CD4-positive, alpha-beta T cell (primary cell): Measurements from ENCODE around the gene MCC. TPM values are rescaled to one million over a fixed set of nuclear protein-coding genes. Genes with fewer than 3 reads are reported as not detected.

ENCODE experiments used
- ATAC-seq: fragments of 200-7000 bp; cut with Tn5 transposase; one replicate; pipeline ENCODE4 v1.10.0; 2022; ENCODE audit warnings: mild to moderate bottlenecking; ENCODE audit not compliant: poor library complexity
- CTCF ChIA-PET: fragments of 350-600 bp; sonication (Branson Sonifier 250); formaldehyde crosslinking; loops from one replicate; lab custom pipeline; 2021; ENCODE audit warnings: antibody characterized with exemption, inconsistent platforms; lab: Charles Lee
- POLR2A ChIA-PET: fragments of 350-600 bp; sonication (Branson Sonifier 250); formaldehyde crosslinking; loops from one replicate; lab custom pipeline; 2021; ENCODE audit warnings: antibody characterized with exemption, inconsistent platforms; lab: Charles Lee
- DNase-seq, 14 experiments: peaks; one replicate each; pipeline ENCODE4 v3.0.0-alpha.2; 2013 to 2020; ENCODE audit warnings: mixed read lengths in 2 of 14
- H3K27ac ChIP-seq, 2 donors: one replicate each; pipeline versions ENCODE4 v1.5.1 to v1.7.0; 2013; ENCODE audit warnings: low read length in 2 of 2, low read depth in 1 of 2, mild to moderate bottlenecking in 1 of 2
- H3K27me3 ChIP-seq, 2 experiments: 1 replicate in 1 of 2; 2 replicates in 1 of 2; pipeline versions ENCODE4 v1.6.1 to v1.7.0; 2013; ENCODE audit warnings: low read length in 2 of 2, control low read depth in 1 of 2, mild to moderate bottlenecking in 1 of 2, moderate library complexity in 1 of 2; ENCODE audit not compliant: insufficient read depth in 2 of 2, control insufficient read depth in 1 of 2
- H3K36me3 ChIP-seq: one replicate; pipeline ENCODE4 v1.6.1; 2013; ENCODE audit warnings: low read length, control low read depth; ENCODE audit not compliant: insufficient read depth
- H3K4me1 ChIP-seq: one replicate; pipeline ENCODE4 v1.6.1; 2013; ENCODE audit warnings: low read length, control low read depth; ENCODE audit not compliant: insufficient read depth
- H3K4me3 ChIP-seq: one replicate; pipeline ENCODE4 v1.5.1; 2013; ENCODE audit warnings: mild to moderate bottlenecking, low read length, moderate library complexity
- H3K9me3 ChIP-seq, 2 experiments: 1 replicate in 1 of 2; 2 replicates in 1 of 2; pipeline versions ENCODE4 v1.6.1 to v1.7.0; 2013; ENCODE audit warnings: low read length in 2 of 2, mild to moderate bottlenecking in 2 of 2, control low read depth in 1 of 2, moderate library complexity in 1 of 2; ENCODE audit not compliant: control insufficient read depth in 1 of 2, insufficient read depth in 1 of 2
- H3K27ac Mint-ChIP-seq: one replicate; pipeline ENCODE4 v1.8.0; 2020; ENCODE audit warnings: mixed read lengths
- H3K27me3 Mint-ChIP-seq: one replicate; pipeline ENCODE4 v1.8.0; 2021; ENCODE audit warnings: mixed read lengths
- H3K36me3 Mint-ChIP-seq: one replicate; pipeline ENCODE4 v1.8.0; 2021; ENCODE audit warnings: low read depth, mixed read lengths
- H3K4me1 Mint-ChIP-seq: one replicate; pipeline ENCODE4 v1.8.0; 2021; ENCODE audit warnings: low read depth, mixed read lengths
- H3K4me3 Mint-ChIP-seq: one replicate; pipeline ENCODE4 v1.8.0; 2020; ENCODE audit warnings: mild to moderate bottlenecking, mixed read lengths
- H3K9me3 Mint-ChIP-seq: one replicate; pipeline ENCODE4 v1.8.0; 2020; ENCODE audit warnings: mixed read lengths
- CTCF ChIP-seq: fragments of 200-600 bp; IDR thresholded peaks from one replicate; pipeline ENCODE4 v1.8.0; 2022; ENCODE audit warnings: antibody characterized with exemption, mild to moderate bottlenecking
- intact Hi-C, 2 experiments: fragments of 100-400 bp; cut with DNase I in 1 of 2; cut with micrococcal nuclease in 1 of 2; formaldehyde crosslinking; loops; one replicate each; pipeline versions ENCODE4 v1.15.1 to v1.9.0; 2023 to 2025; cut with DNase I, micrococcal nuclease
- polyA plus RNA-seq, 2 donors: library from polyadenylated mRNA; unstranded; fragments of 120-200 nt; gene quantifications; one replicate each; pipeline ENCODE4 v1.2.1, GENCODE V29; 2013
- total RNA-seq, 174 experiments: library from RNA in 2 of 174; stranded (reverse) in 2 of 174; gene quantifications; one replicate each; pipeline ENCODE4 v1.2.3 and lab custom pipeline; 2021 to 2026

MCC gene
- total RNA-seq = 1 to 10 TPM; 3.2 to 3.3 TPM
- polyA plus RNA-seq (2013, experiment 1 of 2) = 3.2 TPM
- polyA plus RNA-seq (2013, experiment 2 of 2) = 3.2 TPM
- 1.6 to 31.2 (median 6.0) reads per million in 172 experiments for total RNA-seq (lab: John Stamatoyannopoulos, UW)

GRCh38 chr5:113487781-113488644 is at the start of gene MCC:
Gene MCC, minus strand, starts transcription at chr5:113488453.
- no peak for TF ChIP-seq CTCF
- ATAC-seq (peak; percentile 71), DNase-seq (peak in 8 of 14 experiments; percentile 11 to 66 (median 34))
- Histone ChIP-seq H3K4me1 (peaks cover 24% of the 10 kb centered on the region), H3K4me3 (peak within 1 kb of the TSS; percentile 61), H3K36me3 (no peaks in the 10 kb centered on the region), H3K9me3 (peaks cover 16 to 31% of the 10 kb centered on the region in 2 experiments), H3K27ac (no peak within 1 kb of the TSS), H3K27me3 (peaks cover 53 to 58% of the 10 kb centered on the region in 2 experiments)
- ChIA-PET CTCF (interaction anchor here (0.8 kb wide), 1 partner anchor 10 kb away, joined by 3 read pairs; no protein-coding TSS in a partner anchor), POLR2A (interaction anchor here (0.5 to 1.9 kb wide), 2 partner anchors 25 to 750 kb away, joined by 3 to 7 read pairs; partner anchors contain the start of gene YTHDC2)
- H3K36me3 Mint-ChIP-seq = peaks cover 11% of the 10 kb centered on the region
- H3K4me3 Mint-ChIP-seq = peak within 1 kb of the TSS; percentile 81
- peaks cover 12% of the 10 kb centered on the region for H3K9me3 Mint-ChIP-seq
- H3K4me1 Mint-ChIP-seq = peaks cover 18% of the 10 kb centered on the region
- intact Hi-C loops = loop anchor here in 1 of 2 experiments (10.0 kb wide), 1 partner anchor 153 kb away; no protein-coding TSS in a partner anchor
- H3K27me3 Mint-ChIP-seq = peaks cover 83% of the 10 kb centered on the region
- H3K27ac Mint-ChIP-seq = no peak within 1 kb of the TSS

- peaks cover 3% of the 10 kb centered on the region for H3K9me3 Mint-ChIP-seq
- H3K4me1 ChIP-seq = no peaks in the 10 kb centered on the region
- no peaks in the 10 kb centered on the region for H3K27me3 ChIP-seq
- H3K4me1 Mint-ChIP-seq = peaks cover 10% of the 10 kb centered on the region
- CTCF ChIA-PET = no interaction called here
- POLR2A ChIA-PET = no interaction called here
- H3K27me3 Mint-ChIP-seq = no peaks in the 10 kb centered on the region
- TF ChIP-seq CTCF = no peak
- intact Hi-C loops = no loop called here
- no peak overlapping the region for H3K4me3 Mint-ChIP-seq
- no peak overlapping the region for H3K27ac ChIP-seq
- peaks cover 83% of the 10 kb centered on the region for H3K36me3 Mint-ChIP-seq
- H3K36me3 ChIP-seq = peaks cover 33% of the 10 kb centered on the region
- H3K9me3 ChIP-seq = peaks cover 3 to 8% of the 10 kb centered on the region in 2 experiments
- ATAC-seq (no peak), DNase-seq (no peak)
- H3K4me3 ChIP-seq = no peak overlapping the region
- H3K27ac Mint-ChIP-seq = no peak overlapping the region
Measured at GRCh38 chr5:113531481-113532159, 43.4 kb upstream of the MCC start.

DNA sequence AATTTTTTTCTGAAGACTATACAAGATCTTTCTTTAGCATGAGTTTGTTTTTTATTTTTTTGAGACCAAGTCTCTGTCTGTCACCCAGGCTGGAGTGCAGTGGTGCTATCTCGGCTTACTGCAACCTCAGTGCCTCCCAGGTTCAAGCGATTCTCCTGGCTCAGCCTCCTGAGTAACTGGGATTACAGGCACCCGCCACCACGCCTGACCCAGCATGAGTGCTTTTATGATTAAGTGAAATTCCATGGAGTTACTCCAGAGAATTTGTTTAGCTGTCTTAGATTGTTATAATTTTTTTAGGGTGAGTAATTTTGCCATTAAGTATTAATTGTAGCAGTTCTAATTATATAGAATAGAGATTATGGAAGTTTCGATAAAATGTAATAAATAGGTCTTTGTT is 39.5 kb upstream of the MCC start:
- DNase-seq = no peak
- Mint-ChIP-seq H3K9me3 (peaks cover 3% of the 10 kb centered on the region), H3K4me3 (no peak overlapping the region), H3K27ac (no peak overlapping the region), H3K36me3 (peaks cover 53% of the 10 kb centered on the region), H3K27me3 (no peaks in the 10 kb centered on the region), H3K4me1 (peaks cover 41% of the 10 kb centered on the region)
- no peak for ATAC-seq
- H3K9me3 ChIP-seq = peaks cover 3 to 8% of the 10 kb centered on the region in 2 experiments
- H3K4me1 ChIP-seq = no peaks in the 10 kb centered on the region
- H3K27me3 ChIP-seq = no peaks in the 10 kb centered on the region
- POLR2A ChIA-PET = no interaction called here
- H3K4me3 ChIP-seq = no peak overlapping the region
- H3K27ac ChIP-seq = no peak overlapping the region
- no peak for TF ChIP-seq CTCF
- H3K36me3 ChIP-seq = peaks cover 14% of the 10 kb centered on the region
- CTCF ChIA-PET = no interaction called here
- intact Hi-C loops = no loop called here
